H54 (cell line): ENCODE results near the gene STARD7.
"Not testable (repeated sequence)": the region's sequence is repeated elsewhere in the genome, so short reads cannot be mapped to it uniquely, and the experiment has no call there.

ENCODE experiments used
- DNase-seq: peaks from one replicate; pipeline ENCODE4 v3.0.0; 2011; ENCODE audit warnings: low spot score, mixed read lengths; ENCODE audit not compliant: insufficient read length
- FAIRE-seq: peaks from 3 replicates; lab custom pipeline; 2011; peaks lifted over from hg19 to GRCh38; lab: Jason Lieb, UNC
- POLR2A ChIP-seq: IDR thresholded peaks from 2 replicates; pipeline ENCODE4 v1.6.1; 2011; ENCODE audit warnings: low read depth, mild to moderate bottlenecking, low read length

Gene STARD7, protein sequence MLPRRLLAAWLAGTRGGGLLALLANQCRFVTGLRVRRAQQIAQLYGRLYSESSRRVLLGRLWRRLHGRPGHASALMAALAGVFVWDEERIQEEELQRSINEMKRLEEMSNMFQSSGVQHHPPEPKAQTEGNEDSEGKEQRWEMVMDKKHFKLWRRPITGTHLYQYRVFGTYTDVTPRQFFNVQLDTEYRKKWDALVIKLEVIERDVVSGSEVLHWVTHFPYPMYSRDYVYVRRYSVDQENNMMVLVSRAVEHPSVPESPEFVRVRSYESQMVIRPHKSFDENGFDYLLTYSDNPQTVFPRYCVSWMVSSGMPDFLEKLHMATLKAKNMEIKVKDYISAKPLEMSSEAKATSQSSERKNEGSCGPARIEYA

DNA sequence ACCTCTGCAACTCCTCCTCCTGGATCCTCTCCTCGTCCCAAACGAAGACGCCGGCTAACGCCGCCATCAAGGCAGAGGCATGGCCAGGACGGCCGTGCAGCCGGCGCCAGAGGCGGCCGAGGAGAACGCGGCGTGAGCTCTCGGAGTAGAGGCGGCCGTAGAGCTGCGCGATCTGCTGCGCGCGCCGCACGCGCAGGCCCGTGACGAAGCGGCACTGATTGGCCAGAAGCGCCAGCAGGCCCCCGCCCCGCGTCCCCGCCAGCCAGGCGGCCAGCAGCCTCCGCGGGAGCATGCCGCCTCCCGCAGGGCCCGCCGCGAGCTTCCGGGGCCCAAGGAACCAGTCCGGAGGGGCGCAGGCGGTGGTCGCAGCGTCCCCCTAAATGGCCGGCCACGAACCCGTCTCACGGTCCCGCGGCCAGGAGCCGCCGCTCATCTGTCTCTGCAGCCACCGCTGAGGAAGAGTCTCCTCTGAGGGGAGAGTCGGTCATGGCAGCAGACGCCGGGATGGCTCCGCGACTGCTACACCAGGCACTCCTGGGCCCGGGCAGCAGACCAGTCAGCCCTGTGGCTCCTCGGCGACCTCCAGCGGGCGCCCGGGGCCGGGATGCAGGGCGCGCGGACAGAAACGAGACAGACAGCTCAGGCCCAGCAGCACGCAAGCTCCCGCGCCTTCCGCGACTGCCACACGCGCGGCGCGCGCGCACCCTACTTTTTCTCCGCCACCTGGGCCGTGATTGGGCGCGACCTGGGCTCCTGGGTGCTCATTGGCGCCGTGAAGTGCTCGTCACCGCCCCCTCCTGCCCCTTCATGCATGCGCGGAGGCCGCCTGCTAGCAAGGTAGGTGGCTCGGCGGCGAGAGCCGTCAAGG, at the start of gene STARD7:
Gene STARD7 (minus strand): TSS at position 685 of the 868 bp plus-strand sequence. CDS start 393 bp downstream, at position 292.
- peak; percentile 93 for TF ChIP-seq POLR2A
- peak; percentile 95 for DNase-seq
- peak; percentile 89 for FAIRE-seq

GRCh38 chr2:96257744-96258143, 49.1 kb upstream of the STARD7 start:
- FAIRE-seq, DNase-seq: not testable (repeated sequence)

- DNase-seq (no peak), FAIRE-seq (no peak)
Observed at GRCh38 chr2:96256611-96257113, 48.0 kb upstream of the STARD7 start.

DNA sequence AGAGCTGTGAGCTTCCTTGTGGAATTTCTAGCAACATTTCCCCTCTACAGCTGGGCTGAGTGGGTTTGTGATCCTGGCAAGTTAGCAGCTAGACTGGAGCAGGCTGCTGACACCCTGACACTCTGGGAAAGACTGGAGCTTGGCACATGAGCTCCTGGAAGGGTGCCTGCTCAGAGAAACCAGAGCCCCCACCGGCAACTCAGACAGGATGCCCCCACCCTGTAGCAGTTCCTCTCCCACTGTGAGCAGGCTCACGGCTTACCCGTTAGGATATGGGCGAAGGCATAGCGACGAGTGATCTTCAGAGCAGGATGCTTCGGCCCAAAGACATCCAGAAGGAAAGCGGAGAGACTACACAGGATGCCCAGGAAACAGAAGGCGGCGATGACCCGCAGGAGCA, 45.9 kb upstream of the STARD7 start:
- FAIRE-seq (no peak), DNase-seq (no peak)
- TF ChIP-seq POLR2A, result no peak

More at GRCh38 chr2:96256611-96257113, 48.0 kb upstream of the STARD7 start:
- no peak for TF ChIP-seq POLR2A

GRCh38 chr2:96253006-96253405, 44.4 kb upstream of the STARD7 start:
- DNase-seq (no peak), FAIRE-seq (no peak)
- no peak for TF ChIP-seq POLR2A

GRCh38 chr2:96252526-96252925, 43.9 kb upstream of the STARD7 start:
- no peak for DNase-seq
- TF ChIP-seq POLR2A, result no peak
- no peak for FAIRE-seq

DNA sequence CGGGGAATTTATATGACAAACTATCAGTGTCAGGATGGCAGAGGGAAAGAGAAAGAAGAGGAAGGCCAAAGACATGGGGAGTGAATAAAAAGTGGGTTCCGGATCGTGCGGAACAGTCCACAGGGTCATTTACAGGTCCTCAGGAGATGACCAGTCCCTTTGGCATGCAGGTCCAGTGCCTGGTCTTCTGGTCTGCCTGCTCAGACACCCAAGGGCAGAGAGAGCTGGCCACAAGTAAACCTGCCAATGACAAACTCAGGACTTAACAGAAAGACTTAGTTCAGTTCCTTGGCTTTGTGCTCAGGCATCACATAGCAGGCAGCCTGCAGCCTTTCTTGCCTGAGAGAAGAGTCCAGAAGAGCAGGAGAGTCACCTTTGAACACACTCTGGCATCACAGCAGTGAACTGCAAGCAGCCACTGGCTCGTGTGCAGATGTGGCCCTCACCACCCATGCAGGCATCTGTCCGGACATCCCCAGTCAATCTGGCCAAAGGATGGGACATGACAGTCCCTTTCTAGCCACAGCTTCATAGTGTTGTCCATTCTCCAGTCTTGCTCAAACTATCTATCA, 43.2 kb upstream of the STARD7 start:
- FAIRE-seq, result peak; percentile 82
- no peak for TF ChIP-seq POLR2A
- peak; percentile 93 for DNase-seq

DNA sequence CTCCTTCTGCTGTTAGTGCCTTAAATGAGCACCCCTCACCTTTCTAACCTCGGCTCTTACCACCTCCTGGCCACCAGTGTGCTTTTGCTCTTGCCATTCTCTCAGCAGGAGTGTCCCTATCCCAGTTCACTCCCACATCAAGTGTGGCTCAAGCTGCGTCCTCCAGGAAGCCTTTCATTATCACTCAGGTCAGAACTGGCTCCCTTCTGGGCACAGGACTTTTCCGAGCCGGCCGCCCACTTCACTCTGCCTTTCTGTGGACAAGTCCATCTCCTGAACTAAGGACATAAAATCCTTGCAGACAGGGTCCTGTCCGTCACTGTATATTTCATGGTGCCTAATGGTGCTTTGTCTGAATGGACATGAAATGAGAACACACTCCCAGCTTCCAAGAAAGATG, 41.6 kb upstream of the STARD7 start:
- FAIRE-seq, result no peak
- TF ChIP-seq POLR2A, result no peak
- DNase-seq, result no peak

DNA sequence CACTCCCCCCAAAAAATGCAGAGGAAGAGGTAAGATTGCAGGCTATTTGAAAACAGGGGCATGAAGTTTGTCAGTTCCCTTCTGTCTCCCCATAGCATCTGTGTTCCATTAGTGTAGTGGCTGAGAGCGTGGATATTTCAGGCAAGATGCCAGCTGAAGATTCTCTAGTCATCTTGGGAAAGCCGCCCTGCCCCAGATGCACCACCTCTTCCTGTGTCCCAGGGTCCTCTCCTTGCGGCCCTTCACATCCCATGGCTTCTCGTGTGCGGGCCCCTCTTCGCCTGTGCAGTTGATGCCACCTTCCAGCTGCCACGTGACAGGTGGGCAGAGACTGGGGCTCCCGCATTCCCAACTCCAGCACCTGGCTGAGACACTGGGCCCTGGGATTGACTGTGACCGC, 41.0 kb upstream of the STARD7 start:
- FAIRE-seq, result no peak
- no peak for DNase-seq
- TF ChIP-seq POLR2A, result no peak

DNA sequence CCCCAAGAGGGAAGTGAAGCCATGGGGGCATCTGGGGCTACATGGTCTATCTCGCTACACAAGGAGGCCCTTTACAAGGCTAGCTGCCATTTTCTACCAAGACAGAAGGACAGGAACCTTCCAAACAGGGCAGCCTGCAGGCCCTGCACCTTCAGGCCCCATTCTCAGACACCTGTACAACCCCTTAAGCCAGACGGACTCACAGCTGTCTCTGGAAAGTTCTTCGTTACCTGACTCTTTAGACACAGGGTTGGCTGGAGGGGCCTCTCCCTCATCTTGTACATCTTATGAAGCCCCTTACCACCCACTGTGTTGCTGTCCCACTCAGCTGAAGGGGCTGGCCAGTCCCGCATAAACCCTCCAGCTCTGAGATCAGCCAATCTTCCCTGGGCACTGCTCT, 40.0 kb upstream of the STARD7 start:
- no peak for FAIRE-seq
- DNase-seq, result no peak
- no peak for TF ChIP-seq POLR2A

GRCh38 chr2:96247896-96248295, 39.3 kb upstream of the STARD7 start:
- DNase-seq, result no peak
- no peak for FAIRE-seq
- no peak for TF ChIP-seq POLR2A

GRCh38 chr2:96247009-96247408, 38.4 kb upstream of the STARD7 start:
- no peak for TF ChIP-seq POLR2A
- DNase-seq (no peak), FAIRE-seq (no peak)

- no peak for TF ChIP-seq POLR2A
- no peak for FAIRE-seq
- DNase-seq, result no peak
Observed at GRCh38 chr2:96245609-96246390, 37.2 kb upstream of the STARD7 start.

GRCh38 chr2:96243843-96244242, 35.2 kb upstream of the STARD7 start:
- DNase-seq, result no peak
- FAIRE-seq, result no peak
- no peak for TF ChIP-seq POLR2A
